HL-60/S4 (cell line): ENCODE data around the gene SCGB1D2.
"Not testable (repeated sequence)": the region's sequence is repeated elsewhere in the genome, so short reads cannot be mapped to it uniquely, and the experiment has no call there.

Experiments used
- in situ Hi-C: fragments of 300-500 bp; cut with MboI; formaldehyde crosslinking; loops from 2 replicates; pipeline ENCODE4 v1.14.3; 2022; ENCODE audit warnings: low sequenced_read_pairs

Gene SCGB1D2

GRCh38 chr11:62242021-62242420, at the start of gene SCGB1D2:
Gene SCGB1D2, plus strand, starts transcription at chr11:62242239. Its CDS starts 69 bp downstream, at chr11:62242308.
- in situ Hi-C loops: no loop called here

- in situ Hi-C loops: no loop called here
Measured at GRCh38 chr11:62193952-62194351, 48.1 kb upstream of the SCGB1D2 start.

GRCh38 chr11:62195010-62195409, 47.0 kb upstream of the SCGB1D2 start:
- in situ Hi-C loops: not testable (repeated sequence)

GRCh38 chr11:62195945-62196344, 46.1 kb upstream of the SCGB1D2 start:
- in situ Hi-C loops: no loop called here

- in situ Hi-C loops: not testable (repeated sequence)
Measured at GRCh38 chr11:62197400-62197799, 44.6 kb upstream of the SCGB1D2 start.

GRCh38 chr11:62201376-62201775, 40.7 kb upstream of the SCGB1D2 start:
- in situ Hi-C loops: no loop called here

GRCh38 chr11:62202910-62203309, 39.1 kb upstream of the SCGB1D2 start:
- in situ Hi-C loops: no loop called here

- in situ Hi-C loops: no loop called here
Measured at GRCh38 chr11:62204430-62204829, 37.6 kb upstream of the SCGB1D2 start.

GRCh38 chr11:62205441-62205840, 36.6 kb upstream of the SCGB1D2 start:
- in situ Hi-C loops: no loop called here

- in situ Hi-C loops: not testable (repeated sequence)
Measured at GRCh38 chr11:62206276-62207066, 35.6 kb upstream of the SCGB1D2 start.

GRCh38 chr11:62208785-62209144, 33.3 kb upstream of the SCGB1D2 start:
- in situ Hi-C loops: no loop called here

- in situ Hi-C loops: loop anchor here (10.0 kb wide), 1 partner anchor 158 kb away; no protein-coding TSS in a partner anchor
Measured at GRCh38 chr11:62217191-62217748, 24.8 kb upstream of the SCGB1D2 start.

- in situ Hi-C loops: no loop called here
Measured at GRCh38 chr11:62221498-62221897, 20.5 kb upstream of the SCGB1D2 start.

- in situ Hi-C loops: no loop called here
Measured at GRCh38 chr11:62223095-62223494, 18.9 kb upstream of the SCGB1D2 start.

GRCh38 chr11:62233730-62234129, 8.3 kb upstream of the SCGB1D2 start:
- in situ Hi-C loops: no loop called here

- in situ Hi-C loops: no loop called here
Measured at GRCh38 chr11:62236187-62236586, 5.9 kb upstream of the SCGB1D2 start.

GRCh38 chr11:62237499-62237898, 4.5 kb upstream of the SCGB1D2 start:
- in situ Hi-C loops: no loop called here

- in situ Hi-C loops: no loop called here
Measured at GRCh38 chr11:62238151-62238550, 3.9 kb upstream of the SCGB1D2 start.

- in situ Hi-C loops: no loop called here
Measured at GRCh38 chr11:62241095-62241494, 944 bp upstream of the SCGB1D2 start.

GRCh38 chr11:62245271-62245753, 3.3 kb downstream of the SCGB1D2 start:
- in situ Hi-C loops: no loop called here

- in situ Hi-C loops: no loop called here
Measured at GRCh38 chr11:62251698-62252097, 9.7 kb downstream of the SCGB1D2 start.

GRCh38 chr11:62253999-62254542, 12.0 kb downstream of the SCGB1D2 start:
- in situ Hi-C loops: no loop called here
